Ishikawa (cell line): ENCODE data around the gene ANK3.
A peak's percentile ranks its signal among the peaks of the same experiment; 100 is the strongest.

Source experiments
- NFIC ChIP-seq: IDR thresholded peaks from 2 replicates; pipeline ENCODE4 v1.6.1; 2012
- RAD21 ChIP-seq: IDR thresholded peaks from 2 replicates; pipeline ENCODE4 v1.6.1; 2012; ENCODE audit warnings: low read depth
- TF ChIP-seq, protein P1 (sequence below): IDR thresholded peaks from 2 replicates; pipeline ENCODE4 v1.6.1; 2012

DNA sequence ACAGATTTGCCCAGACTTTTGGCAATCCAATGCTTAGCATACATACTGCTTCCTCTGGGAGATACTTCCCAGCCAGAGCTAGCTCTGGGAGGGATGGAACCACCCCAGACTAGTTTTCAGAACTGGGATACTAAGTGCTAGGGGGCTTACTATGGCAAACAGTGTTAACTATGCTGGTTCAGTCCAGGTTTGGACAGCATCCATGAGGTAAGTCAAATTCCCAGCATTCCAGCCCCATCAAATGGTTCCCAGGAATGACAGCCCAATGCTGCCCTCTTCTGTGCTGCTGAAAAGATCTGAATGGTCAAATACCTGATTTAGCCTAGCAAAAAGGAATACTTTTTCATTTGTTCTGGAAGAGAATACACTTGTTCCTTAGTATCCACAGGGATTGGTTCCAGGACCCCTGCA is 341.6 kb downstream of the ANK3 start:
- TF ChIP-seq, protein P1, sequence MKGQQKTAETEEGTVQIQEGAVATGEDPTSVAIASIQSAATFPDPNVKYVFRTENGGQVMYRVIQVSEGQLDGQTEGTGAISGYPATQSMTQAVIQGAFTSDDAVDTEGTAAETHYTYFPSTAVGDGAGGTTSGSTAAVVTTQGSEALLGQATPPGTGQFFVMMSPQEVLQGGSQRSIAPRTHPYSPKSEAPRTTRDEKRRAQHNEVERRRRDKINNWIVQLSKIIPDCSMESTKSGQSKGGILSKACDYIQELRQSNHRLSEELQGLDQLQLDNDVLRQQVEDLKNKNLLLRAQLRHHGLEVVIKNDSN, result no peak
- TF ChIP-seq NFIC (no peak), RAD21 (peak; percentile 84)
